Activated naive CD4-positive, alpha-beta T cell treated with anti-CD3 and anti-CD28 coated beads for 36 hours (primary cell): ENCODE measurements around the gene AVP. TPM values are rescaled to one million over a fixed set of nuclear protein-coding genes. Genes with fewer than 3 reads are reported as not detected.
A peak's percentile ranks its signal among the peaks of the same experiment; 100 is the strongest.
"Not testable (repeated sequence)": the region's sequence is repeated elsewhere in the genome, so short reads cannot be mapped to it uniquely, and the experiment has no call there.

ENCODE experiments used
- CTCF ChIA-PET: fragments of 350-600 bp; sonication (Branson Sonifier 250); formaldehyde crosslinking; loops from one replicate; lab custom pipeline; 2021; ENCODE audit warnings: antibody characterized with exemption; lab: Charles Lee
- DNase-seq: peaks from one replicate; pipeline ENCODE4 v3.0.0-alpha.2; 2020
- H3K27ac Mint-ChIP-seq: one replicate; pipeline ENCODE4 v1.8.0; 2021; ENCODE audit warnings: mild to moderate bottlenecking, mixed read lengths
- H3K27me3 Mint-ChIP-seq: one replicate; pipeline ENCODE4 v1.8.0; 2021; ENCODE audit warnings: low read depth, mixed read lengths
- H3K36me3 Mint-ChIP-seq: one replicate; pipeline ENCODE4 v1.8.0; 2021; ENCODE audit warnings: low read depth, mixed read lengths
- H3K4me1 Mint-ChIP-seq: one replicate; pipeline ENCODE4 v1.8.0; 2021; ENCODE audit warnings: low read depth, mixed read lengths
- H3K4me3 Mint-ChIP-seq: one replicate; pipeline ENCODE4 v1.8.0; 2021; ENCODE audit warnings: mild to moderate bottlenecking, moderate library complexity, mixed read lengths
- H3K9me3 Mint-ChIP-seq: one replicate; pipeline ENCODE4 v1.8.0; 2021; ENCODE audit warnings: mixed read lengths
- intact Hi-C: fragments of 100-400 bp; cut with micrococcal nuclease; formaldehyde crosslinking; loops from one replicate; pipeline ENCODE4 v1.15.1; 2023
- total RNA-seq, 2 experiments: library from RNA; stranded (reverse); gene quantifications; one replicate each; pipeline ENCODE4 v1.2.3, GENCODE V29; 2021

AVP gene
- total RNA-seq: not detected

DNA sequence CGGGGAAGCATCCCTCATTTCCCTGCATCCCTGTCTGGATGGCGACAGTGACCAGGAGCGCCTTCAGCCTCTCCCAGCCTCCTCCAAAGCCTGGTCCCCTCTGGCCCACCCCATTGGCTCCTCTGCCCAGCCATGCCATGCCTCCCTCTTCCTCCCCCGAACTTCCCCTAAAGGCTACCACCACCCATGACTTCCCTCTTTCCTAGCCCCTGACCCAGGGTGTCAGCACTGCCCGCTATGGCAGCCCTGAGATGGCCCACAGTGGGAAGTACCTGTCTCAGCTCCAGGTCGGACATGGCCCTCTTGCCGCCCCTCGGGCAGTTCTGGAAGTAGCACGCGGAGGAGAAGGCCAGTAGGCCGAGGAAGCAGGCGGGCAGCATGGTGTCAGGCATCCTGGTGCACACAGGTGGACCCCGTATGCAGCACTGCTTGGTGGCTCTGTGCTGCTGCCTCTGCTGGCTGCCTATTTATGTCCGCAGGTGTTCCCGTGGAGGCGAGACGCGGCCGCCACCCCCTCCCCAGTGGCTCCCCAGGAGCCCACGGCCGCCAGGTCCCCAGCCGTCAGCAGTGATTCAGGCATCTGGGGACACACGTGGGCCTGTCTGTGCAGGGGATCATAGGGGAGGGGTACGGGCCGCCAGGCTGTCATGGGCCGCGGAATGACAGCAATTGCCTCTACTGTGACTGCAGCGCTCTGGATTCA, at the start of gene AVP:
AVP (minus strand) TSS at position 442 of the 703 bp plus-strand sequence; CDS start at position 392, 50 bp downstream.
- CTCF ChIA-PET: no interaction called here
- Mint-ChIP-seq H3K27ac (no peak within 1 kb of the TSS), H3K9me3 (no peaks in the 10 kb centered on the region), H3K4me3 (peak within 1 kb of the TSS; percentile 44), H3K4me1 (peaks cover 7% of the 10 kb centered on the region), H3K36me3 (no peaks in the 10 kb centered on the region), H3K27me3 (peaks cover 30% of the 10 kb centered on the region)
- intact Hi-C loops: no loop called here
- DNase-seq: no peak

DNA sequence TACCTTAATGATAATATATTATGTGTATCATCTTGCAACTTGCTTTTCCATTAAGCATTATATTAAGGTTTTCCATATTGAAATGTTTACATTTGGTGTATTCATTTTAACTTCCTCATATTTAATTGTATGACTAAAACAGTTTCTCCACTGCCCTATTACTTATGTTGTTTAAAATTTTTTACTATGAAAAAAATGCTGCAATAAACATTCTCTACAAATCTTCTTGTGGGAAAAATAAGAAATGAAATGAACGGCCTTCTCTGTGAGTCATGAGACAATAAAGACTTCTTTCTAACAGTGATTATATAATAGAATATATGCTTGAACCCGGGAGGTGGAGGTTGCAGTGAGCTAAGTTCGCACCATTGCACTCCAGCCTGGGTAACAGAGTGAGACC, 49.6 kb upstream of the AVP start:
- H3K9me3 Mint-ChIP-seq: no peaks in the 10 kb centered on the region
- H3K36me3 Mint-ChIP-seq: peaks cover 1% of the 10 kb centered on the region
- H3K4me1 Mint-ChIP-seq: peaks cover 16% of the 10 kb centered on the region
- CTCF ChIA-PET: no interaction called here
- no peak overlapping the region for H3K27ac Mint-ChIP-seq
- DNase-seq: no peak
- no peaks in the 10 kb centered on the region for H3K27me3 Mint-ChIP-seq
- intact Hi-C loops: no loop called here
- H3K4me3 Mint-ChIP-seq: no peak overlapping the region

DNA sequence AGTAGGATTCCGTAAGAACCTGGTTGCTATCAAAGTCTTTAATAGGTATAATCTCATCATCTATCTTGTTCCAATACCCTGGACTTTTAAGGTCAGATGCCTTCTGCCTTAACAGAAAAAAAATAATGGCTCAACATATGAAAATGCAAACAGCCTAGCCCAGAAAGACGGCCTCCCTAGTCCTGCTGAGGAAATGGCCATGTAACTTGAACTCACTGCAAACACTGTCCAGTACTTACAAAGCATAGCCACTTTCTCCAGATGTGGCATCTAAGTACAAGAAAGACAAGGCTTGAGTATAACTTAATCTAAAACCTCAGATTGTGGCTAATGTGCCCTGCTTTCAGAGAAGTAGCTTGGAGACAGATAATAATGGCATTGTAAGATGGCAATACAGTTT, 48.6 kb upstream of the AVP start:
- intact Hi-C loops: no loop called here
- CTCF ChIA-PET: interaction anchor here (0.6 kb wide), 1 partner anchor 58 kb away, joined by 3 read pairs; no protein-coding TSS in a partner anchor
- H3K9me3 Mint-ChIP-seq: no peaks in the 10 kb centered on the region
- no peak for DNase-seq
- no peak overlapping the region for H3K27ac Mint-ChIP-seq
- no peaks in the 10 kb centered on the region for H3K27me3 Mint-ChIP-seq
- no peak overlapping the region for H3K4me3 Mint-ChIP-seq
- H3K4me1 Mint-ChIP-seq: peaks cover 11% of the 10 kb centered on the region
- H3K36me3 Mint-ChIP-seq: no peaks in the 10 kb centered on the region

- Mint-ChIP-seq H3K4me1 (peaks cover 3% of the 10 kb centered on the region), H3K4me3 (no peak overlapping the region)
- CTCF ChIA-PET: interaction anchor here (0.5 to 1.2 kb wide), 3 partner anchors 12 to 185 kb away, joined by 3 to 8 read pairs (median 4); no protein-coding TSS in a partner anchor
These were observed 45.6 kb upstream of the AVP start for GRCh38 chr20:3130051-3130600.

DNA sequence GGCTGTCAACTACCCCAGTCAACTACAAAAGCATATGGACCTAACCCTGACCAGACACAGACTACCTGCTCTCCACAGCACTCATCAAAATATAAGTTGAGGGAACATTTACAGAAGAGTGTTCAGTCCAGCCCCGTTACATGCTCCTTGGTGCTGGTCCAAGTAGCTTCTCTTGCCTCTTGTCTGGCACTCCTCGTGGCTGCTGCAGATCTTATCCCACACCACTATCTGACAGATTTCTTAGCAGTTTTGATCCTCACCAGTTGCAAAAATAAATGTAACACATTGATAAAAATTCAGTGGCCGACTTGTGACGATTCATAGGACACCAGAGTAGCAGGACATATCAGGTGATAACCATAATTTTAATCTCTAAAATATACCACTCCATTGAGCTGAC, 44.6 kb upstream of the AVP start:
- Mint-ChIP-seq H3K27me3 (no peaks in the 10 kb centered on the region), H3K36me3 (peaks cover 7% of the 10 kb centered on the region), H3K27ac (no peak overlapping the region), H3K9me3 (peaks cover 3% of the 10 kb centered on the region), H3K4me3 (no peak overlapping the region), H3K4me1 (peaks cover 4% of the 10 kb centered on the region)
- CTCF ChIA-PET: interaction anchor here (1.2 kb wide), 2 partner anchors 11 to 16 kb away, joined by 3 to 8 read pairs; no protein-coding TSS in a partner anchor
- no peak for DNase-seq
- intact Hi-C loops: no loop called here

More at GRCh38 chr20:3130051-3130600, 45.6 kb upstream of the AVP start:
- H3K36me3 Mint-ChIP-seq: peaks cover 3% of the 10 kb centered on the region
- intact Hi-C loops: no loop called here
- H3K9me3 Mint-ChIP-seq: no peaks in the 10 kb centered on the region
- no peak for DNase-seq
- H3K27me3 Mint-ChIP-seq: no peaks in the 10 kb centered on the region
- no peak overlapping the region for H3K27ac Mint-ChIP-seq

DNA sequence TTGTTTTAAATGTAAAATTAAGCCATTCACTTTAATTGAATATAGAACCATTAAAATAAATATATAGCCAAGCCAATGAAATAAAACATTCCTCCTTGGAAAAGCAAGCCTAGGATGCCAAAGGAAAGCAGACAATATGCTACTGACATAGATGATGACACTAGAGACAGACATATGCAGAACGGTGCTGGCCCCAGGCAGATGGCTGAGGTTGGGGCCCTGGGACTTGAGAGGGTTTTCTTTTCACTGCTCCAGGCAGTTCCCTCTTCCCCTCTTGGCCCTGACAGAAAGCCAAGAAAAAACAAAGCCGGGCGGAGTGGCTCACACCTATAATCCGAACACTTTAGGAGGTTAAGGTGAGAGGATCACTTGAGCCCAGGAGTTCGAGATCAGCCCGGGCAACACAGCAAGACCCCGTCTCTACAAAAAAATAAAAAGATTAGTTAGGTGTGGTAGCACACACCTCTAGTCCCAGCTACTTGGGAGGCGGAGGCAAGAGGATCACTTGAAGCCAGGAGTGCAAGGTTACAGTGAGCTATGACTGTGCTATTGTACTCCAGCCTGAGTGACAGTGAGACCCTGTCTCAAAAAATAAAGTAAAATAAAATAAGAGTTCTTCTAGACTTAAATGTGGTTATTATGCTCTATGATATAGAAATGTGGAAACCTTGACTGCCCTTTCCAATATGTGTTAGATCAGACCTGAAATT, 43.9 kb upstream of the AVP start:
- Mint-ChIP-seq H3K4me3 (no peak overlapping the region), H3K9me3 (peaks cover 6% of the 10 kb centered on the region), H3K27ac (no peak overlapping the region), H3K36me3 (peaks cover 11% of the 10 kb centered on the region), H3K4me1 (peaks cover 10% of the 10 kb centered on the region), H3K27me3 (no peaks in the 10 kb centered on the region)
- intact Hi-C loops: no loop called here
- DNase-seq: no peak
- CTCF ChIA-PET: no interaction called here

DNA sequence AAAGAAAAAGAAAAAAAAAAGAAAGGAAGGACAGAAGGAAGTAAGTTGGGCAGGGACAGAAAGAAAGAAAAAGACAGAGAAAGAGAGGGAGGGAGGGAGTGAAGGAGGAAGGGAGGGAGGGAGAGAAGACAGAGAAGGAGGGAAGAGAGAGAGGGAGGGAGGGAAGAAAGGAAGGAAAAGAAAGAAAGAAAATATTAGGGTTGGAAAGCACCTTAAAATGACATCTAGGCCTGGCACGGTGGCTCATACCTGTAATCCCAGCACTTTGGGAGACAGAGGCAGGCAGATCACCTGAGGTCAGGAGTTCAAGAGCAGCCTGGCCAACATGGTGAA, 42.0 kb upstream of the AVP start:
- intact Hi-C loops: no loop called here
- no peak for DNase-seq
- no peak overlapping the region for H3K4me3 Mint-ChIP-seq
- peaks cover 27% of the 10 kb centered on the region for H3K36me3 Mint-ChIP-seq
- peaks cover 13% of the 10 kb centered on the region for H3K9me3 Mint-ChIP-seq
- H3K4me1 Mint-ChIP-seq: peaks cover 30% of the 10 kb centered on the region
- CTCF ChIA-PET: no interaction called here
- H3K27me3 Mint-ChIP-seq: no peaks in the 10 kb centered on the region
- no peak overlapping the region for H3K27ac Mint-ChIP-seq

GRCh38 chr20:3125776-3126526, 41.4 kb upstream of the AVP start:
- Mint-ChIP-seq H3K9me3 (peaks cover 13% of the 10 kb centered on the region), H3K4me1 (peaks cover 35% of the 10 kb centered on the region), H3K36me3 (peaks cover 31% of the 10 kb centered on the region)
- DNase-seq, H3K27me3 Mint-ChIP-seq, CTCF ChIA-PET, H3K27ac Mint-ChIP-seq, H3K4me3 Mint-ChIP-seq, intact Hi-C loops: not testable (repeated sequence)

- Mint-ChIP-seq H3K4me1 (peaks cover 40% of the 10 kb centered on the region), H3K36me3 (peaks cover 36% of the 10 kb centered on the region), H3K9me3 (peaks cover 13% of the 10 kb centered on the region)
- H3K4me3 Mint-ChIP-seq, intact Hi-C loops, H3K27ac Mint-ChIP-seq, CTCF ChIA-PET, DNase-seq, H3K27me3 Mint-ChIP-seq: not testable (repeated sequence)
These were observed 40.4 kb upstream of the AVP start for GRCh38 chr20:3124773-3125560.

DNA sequence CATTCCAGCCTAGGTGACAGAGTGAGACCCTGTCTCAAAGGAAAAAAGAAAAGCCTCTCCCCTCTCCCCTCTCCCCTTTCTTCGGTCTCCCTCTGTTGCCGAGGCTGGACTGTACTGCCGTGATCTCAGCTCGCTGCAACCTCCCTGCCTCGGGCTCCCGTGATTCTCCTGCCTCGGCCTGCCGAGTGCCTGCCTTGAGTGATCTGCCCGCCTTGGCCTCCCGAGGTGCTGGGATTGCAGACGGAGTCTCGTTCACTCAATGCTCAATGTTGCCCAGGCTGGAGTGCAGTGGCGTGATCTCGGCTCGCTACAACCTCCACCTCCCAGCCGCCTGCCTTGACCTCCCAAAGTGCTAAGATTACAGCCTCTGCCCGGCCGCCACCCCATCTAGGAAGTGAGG, 39.6 kb upstream of the AVP start:
- Mint-ChIP-seq H3K36me3 (peaks cover 36% of the 10 kb centered on the region), H3K9me3 (peaks cover 13% of the 10 kb centered on the region), H3K27ac (peak overlapping the region; percentile 24), H3K4me1 (peaks cover 39% of the 10 kb centered on the region)
- CTCF ChIA-PET: interaction anchor here (0.6 kb wide), 1 partner anchor 9 kb away, joined by 4 read pairs; no protein-coding TSS in a partner anchor
- intact Hi-C loops, H3K4me3 Mint-ChIP-seq, H3K27me3 Mint-ChIP-seq, DNase-seq: not testable (repeated sequence)

GRCh38 chr20:3123542-3123941, 39.0 kb upstream of the AVP start:
- peaks cover 39% of the 10 kb centered on the region for H3K4me1 Mint-ChIP-seq
- H3K4me3 Mint-ChIP-seq: no peak overlapping the region
- no peak for DNase-seq
- CTCF ChIA-PET: interaction anchor here (0.6 kb wide), 1 partner anchor 8 kb away, joined by 4 read pairs; no protein-coding TSS in a partner anchor
- intact Hi-C loops: loop anchor here (1.0 kb wide), 1 partner anchor 34 kb away; no protein-coding TSS in a partner anchor
- peaks cover 36% of the 10 kb centered on the region for H3K36me3 Mint-ChIP-seq
- no peaks in the 10 kb centered on the region for H3K27me3 Mint-ChIP-seq
- peaks cover 13% of the 10 kb centered on the region for H3K9me3 Mint-ChIP-seq
- H3K27ac Mint-ChIP-seq: peak overlapping the region; percentile 92
